ENCODE results near the gene LHX1. TPM values are rescaled to one million over a fixed set of nuclear protein-coding genes. Genes with fewer than 3 reads are reported as not detected.

Gene LHX1
- total RNA-seq (2022; extraction: Qiagen RNA extraction; ENCODE audit: low read depth), result 2.6 to 3.6 TPM (median 3.4 TPM) in 5 replicates

DNA sequence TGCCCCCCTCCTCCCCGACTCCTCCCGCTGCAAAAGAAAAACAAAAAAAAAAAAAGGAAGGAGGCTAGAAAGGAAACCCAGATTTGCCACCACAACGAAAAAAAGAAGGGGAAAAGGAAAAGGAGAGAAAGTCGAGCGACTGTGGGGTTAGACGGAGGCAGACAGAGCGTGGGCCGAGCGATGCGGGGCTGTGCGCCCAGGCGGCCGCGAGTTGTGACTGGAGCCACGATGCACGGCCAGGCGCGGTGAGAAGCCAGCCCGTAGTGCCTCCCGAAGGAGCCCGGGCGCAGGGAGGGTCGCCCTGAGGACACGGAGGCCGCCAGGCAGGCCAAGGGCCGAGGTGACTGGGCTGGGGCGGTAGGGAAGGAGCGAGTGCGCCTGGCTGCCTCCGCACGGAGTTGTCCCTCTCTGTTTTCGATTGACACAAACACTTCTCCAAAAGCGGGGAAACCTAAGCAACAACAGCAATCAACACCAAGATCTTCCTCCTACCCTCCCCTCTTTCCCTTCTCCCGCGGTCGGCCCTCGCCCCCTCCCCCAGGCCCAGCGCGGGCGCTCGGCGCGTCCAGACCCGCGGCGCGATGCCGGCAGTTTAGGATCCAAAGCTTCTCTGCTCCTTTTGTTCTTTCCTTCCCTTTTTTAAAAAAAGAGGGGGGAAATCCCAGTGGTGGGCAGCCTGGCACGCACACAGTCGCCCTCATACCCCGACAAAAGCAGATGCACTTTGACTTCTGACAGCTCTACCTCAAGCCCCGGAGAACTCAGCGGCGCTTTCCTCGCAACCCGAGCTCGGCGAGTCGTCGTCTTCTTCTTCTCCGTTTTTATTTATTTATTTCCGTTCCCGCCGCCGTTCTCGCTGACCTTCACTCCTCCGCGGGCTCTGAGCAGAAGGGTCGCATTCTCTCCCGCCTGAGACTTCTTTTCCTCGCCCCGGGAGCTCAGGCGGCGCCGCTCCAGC, at the start of gene LHX1:
Gene LHX1, plus strand, starts transcription at position 475 of the 958 bp plus-strand sequence. CDS start 723 bp downstream, outside the sequence.

DNA sequence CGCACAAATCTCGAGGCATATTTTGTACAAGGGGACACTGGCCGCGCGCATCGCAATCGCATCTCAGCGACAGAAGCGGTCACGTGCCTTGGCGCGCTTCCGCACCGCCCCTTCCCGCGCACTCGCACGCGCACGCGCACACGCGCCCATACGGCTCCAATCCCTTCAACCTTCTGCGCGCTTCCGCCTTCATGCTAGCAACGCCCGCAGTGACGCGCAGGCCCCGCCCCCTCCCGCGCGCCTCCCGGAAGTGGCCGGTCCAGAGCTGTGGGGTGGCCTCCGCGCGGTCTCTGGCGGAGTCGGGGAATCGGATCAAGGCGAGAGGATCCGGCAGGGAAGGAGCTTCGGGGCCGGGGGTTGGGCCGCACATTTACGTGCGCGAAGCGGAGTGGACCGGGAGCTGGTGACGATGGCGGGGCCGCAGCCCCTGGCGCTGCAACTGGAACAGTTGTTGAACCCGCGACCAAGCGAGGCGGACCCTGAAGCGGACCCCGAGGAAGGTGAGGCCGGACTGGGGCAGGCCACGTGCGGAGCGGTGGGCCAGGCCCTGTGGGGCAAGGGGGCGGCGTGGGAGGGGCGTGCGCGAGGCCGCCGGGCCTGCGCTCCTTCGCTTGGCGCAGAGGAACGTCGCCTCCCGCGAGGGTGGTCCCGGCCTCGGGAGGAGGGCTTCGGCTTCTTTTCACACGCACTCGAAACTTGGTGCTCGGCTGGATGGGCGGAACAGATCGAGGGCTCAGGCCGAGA, 11.6 kb downstream of the LHX1 start, which contains the start of gene AATF:
Gene AATF, plus strand, starts transcription at position 238 of the 744 bp plus-strand sequence. Its CDS starts 172 bp downstream, at position 410.

Other genes starting within 250 kb of the LHX1 start
- 138 to 159 TPM (median 145 TPM) in 5 replicates for gene AATF, start 11.5 kb downstream of the LHX1 start, total RNA-seq (2022; extraction: Qiagen RNA extraction; ENCODE audit: low read depth)